BJ (cell line): ENCODE measurements around the gene HS2ST1. TPM values are rescaled to one million over a fixed set of nuclear protein-coding genes. Genes with fewer than 3 reads are reported as not detected.

Experiments
- CTCF ChIA-PET: fragments of 350-600 bp; formaldehyde crosslinking; extraction: SDS; loops from one replicate; lab custom pipeline; 2021; ENCODE audit warnings: antibody characterized with exemption, inconsistent platforms; lab: Yijun Ruan, JAX
- POLR2A ChIA-PET: fragments of 300-600 bp; sonication (Branson Sonifier 250); formaldehyde crosslinking; extraction: SDS; loops from one replicate; lab custom pipeline; 2021; ENCODE audit warnings: antibody characterized with exemption; lab: Charles Lee
- DNase-seq: peaks from one replicate; pipeline ENCODE4 v3.0.0-alpha.2; 2011; ENCODE audit warnings: low read depth
- H3K27me3 ChIP-seq: 2 replicates; pipeline ENCODE4 v1.6.0; 2011; ENCODE audit warnings: low read length; ENCODE audit not compliant: control insufficient read depth, insufficient read depth
- H3K36me3 ChIP-seq: 2 replicates; pipeline ENCODE4 v1.5.1; 2011; ENCODE audit warnings: low read length; ENCODE audit not compliant: control insufficient read depth, insufficient read depth
- H3K4me3 ChIP-seq: 2 replicates; pipeline ENCODE4 v1.5.1; 2011; ENCODE audit warnings: low read depth, mild to moderate bottlenecking, control low read depth, low read length
- polyA plus RNA-seq: library from polyadenylated mRNA; depleted of rRNA; stranded (reverse); fragments of >200 nt; gene quantifications from 2 replicates; pipeline ENCODE4 v1.2.3, GENCODE V29; 2011
- TF ChIP-seq, protein P1 (sequence below): IDR thresholded peaks from 2 replicates; pipeline ENCODE4 v1.5.1; 2011; ENCODE audit warnings: low read depth, mild to moderate bottlenecking, control low read depth, inconsistent platforms, low read length, moderate library complexity; ENCODE audit not compliant: insufficient read depth

The HS2ST1 gene
- polyA plus RNA-seq, 1 experiment: 5.3 TPM

DNA sequence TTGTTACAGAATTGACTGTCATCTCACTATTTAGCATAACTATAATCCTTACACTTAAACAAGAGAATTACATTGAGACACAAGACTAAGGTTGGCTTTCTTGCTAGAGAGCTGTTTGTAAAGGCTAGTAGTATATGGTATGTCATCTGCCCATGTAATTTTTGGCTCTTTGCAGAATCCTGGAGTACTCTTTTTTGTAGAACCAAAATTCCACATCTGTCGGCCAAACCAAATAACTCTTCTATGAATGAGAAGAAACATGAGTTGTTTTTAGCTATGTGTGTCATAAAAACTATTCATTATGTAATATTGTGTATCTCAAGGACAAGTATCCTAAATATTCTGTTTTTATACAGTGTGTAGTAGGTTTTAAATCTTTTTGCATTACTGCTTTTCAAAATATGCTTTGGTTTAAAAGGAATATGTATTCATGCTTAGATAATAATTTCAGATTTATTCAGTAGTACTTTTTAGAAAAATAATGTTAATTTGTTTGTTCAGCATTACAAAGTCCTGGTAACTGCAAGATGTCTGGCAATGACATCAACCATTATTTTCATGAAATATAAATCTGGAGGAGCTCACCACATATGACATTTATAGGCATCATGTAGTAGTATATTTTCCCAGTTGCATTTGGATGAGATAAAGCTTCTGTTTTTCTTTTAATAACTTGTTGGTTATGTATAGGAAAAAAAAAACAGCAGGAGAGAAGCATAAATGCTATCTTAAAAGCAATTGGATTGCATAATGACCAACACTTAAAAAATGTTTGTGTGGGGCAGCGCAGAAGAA, 159.8 kb downstream of the HS2ST1 start:
- ChIA-PET POLR2A (no interaction called here), CTCF (interaction anchor here (1.0 to 3.9 kb wide), 2 partner anchors 10 to 32 kb away, joined by 3 to 34 read pairs; no protein-coding TSS in a partner anchor)
- no peak for DNase-seq
- Histone ChIP-seq H3K4me3 (no peak overlapping the region), H3K27me3 (no peaks in the 10 kb centered on the region), H3K36me3 (no peaks in the 10 kb centered on the region)
- TF ChIP-seq, protein P1, sequence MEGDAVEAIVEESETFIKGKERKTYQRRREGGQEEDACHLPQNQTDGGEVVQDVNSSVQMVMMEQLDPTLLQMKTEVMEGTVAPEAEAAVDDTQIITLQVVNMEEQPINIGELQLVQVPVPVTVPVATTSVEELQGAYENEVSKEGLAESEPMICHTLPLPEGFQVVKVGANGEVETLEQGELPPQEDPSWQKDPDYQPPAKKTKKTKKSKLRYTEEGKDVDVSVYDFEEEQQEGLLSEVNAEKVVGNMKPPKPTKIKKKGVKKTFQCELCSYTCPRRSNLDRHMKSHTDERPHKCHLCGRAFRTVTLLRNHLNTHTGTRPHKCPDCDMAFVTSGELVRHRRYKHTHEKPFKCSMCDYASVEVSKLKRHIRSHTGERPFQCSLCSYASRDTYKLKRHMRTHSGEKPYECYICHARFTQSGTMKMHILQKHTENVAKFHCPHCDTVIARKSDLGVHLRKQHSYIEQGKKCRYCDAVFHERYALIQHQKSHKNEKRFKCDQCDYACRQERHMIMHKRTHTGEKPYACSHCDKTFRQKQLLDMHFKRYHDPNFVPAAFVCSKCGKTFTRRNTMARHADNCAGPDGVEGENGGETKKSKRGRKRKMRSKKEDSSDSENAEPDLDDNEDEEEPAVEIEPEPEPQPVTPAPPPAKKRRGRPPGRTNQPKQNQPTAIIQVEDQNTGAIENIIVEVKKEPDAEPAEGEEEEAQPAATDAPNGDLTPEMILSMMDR: no peak

DNA sequence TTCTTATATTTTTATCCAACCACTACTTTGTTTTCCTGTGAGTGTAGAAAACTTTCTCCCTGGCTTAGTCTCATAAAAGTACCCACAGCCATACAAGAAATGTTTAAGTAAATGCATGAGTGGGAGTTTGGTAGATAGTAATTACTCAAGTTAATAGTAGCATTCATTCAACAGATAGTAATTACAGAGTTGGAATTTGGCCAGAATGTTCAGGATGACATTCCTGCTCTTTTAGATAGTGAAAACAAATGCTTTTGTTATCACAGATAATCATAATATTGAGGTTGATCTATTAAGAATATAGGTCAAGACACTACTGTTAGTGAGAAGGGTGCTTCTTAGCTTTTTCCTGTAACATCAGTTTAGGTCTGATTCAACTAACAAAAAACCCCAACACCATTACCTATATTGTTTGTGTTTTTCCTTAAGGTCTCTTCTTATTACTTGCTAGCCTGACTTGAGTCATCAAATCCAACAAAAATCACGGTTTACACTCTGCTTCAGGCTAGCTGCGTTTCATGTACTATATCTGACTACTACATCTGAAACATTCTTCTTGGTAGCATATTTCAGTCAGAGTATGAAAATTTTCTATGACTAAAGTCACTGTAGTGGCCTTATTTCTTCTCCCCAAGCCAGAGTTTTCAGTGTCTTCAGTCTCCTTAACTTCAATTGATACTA, 163.7 kb downstream of the HS2ST1 start:
- Histone ChIP-seq H3K36me3 (no peaks in the 10 kb centered on the region), H3K27me3 (no peaks in the 10 kb centered on the region), H3K4me3 (no peak overlapping the region)
- ChIA-PET CTCF (interaction anchor here (1.3 kb wide), 1 partner anchor 13 kb away, joined by 3 read pairs; no protein-coding TSS in a partner anchor), POLR2A (no interaction called here)
- TF ChIP-seq, protein P1: no peak
- no peak for DNase-seq

DNA sequence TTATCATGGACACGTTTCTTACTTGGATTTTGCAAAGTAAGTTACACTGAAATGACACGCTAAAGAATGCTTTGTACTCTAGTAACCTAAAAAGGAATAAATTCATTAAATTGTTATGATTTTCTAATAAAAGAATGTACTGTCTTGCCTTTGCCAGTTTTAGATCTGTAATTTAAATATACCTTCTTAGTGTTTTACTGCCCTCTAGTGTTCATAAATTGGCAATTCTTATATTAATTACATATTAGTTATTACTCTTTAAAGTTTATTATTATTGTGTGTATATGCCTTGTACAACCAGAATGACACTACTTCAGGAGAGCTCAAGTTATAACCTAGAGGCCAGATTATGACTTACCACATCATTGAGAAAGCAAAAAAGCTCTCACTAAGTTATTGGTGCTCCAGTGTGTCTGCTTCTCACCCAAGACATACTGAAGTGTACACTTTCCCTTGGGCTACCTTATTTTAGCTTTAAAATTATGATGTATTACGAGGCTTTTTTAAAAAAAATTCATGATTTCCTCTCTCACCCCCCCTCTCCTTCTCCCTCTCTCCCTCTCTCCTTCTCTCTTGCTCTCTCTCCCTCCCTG, 169.9 kb downstream of the HS2ST1 start:
- TF ChIP-seq, protein P1: peak; percentile 35
- Histone ChIP-seq H3K27me3 (no peaks in the 10 kb centered on the region), H3K4me3 (no peak overlapping the region), H3K36me3 (no peaks in the 10 kb centered on the region)
- DNase-seq: no peak
- CTCF ChIA-PET: interaction anchor here (0.6 to 4.9 kb wide), 19 partner anchors 9 to 704 kb away, joined by 3 to 42 read pairs (median 3); partner anchors contain the start of gene SH3GLB1
- POLR2A ChIA-PET: no interaction called here

DNA sequence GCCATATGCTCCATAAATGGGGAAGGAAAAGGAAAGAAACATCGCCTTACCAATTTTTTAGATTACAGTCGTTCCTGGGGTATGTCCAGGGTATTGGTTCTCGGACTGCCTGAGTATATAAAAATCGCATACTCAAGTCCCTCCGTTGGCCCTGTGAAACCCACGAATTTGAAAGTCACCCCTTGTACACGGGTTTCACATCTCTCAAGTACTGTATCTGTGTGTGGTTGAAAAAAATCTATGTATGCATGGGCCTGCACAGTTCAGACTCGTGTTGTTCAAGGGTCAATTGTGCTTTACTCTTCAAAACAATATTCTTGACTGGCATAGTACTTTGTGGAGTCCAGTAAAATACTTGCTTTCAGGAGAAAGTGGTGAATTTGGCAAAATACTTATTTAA, 171.7 kb downstream of the HS2ST1 start:
- TF ChIP-seq, protein P1: no peak

More for the DNA sequence above, 171.7 kb downstream of the HS2ST1 start:
- POLR2A ChIA-PET: interaction anchor here (0.7 kb wide), 1 partner anchor 171 kb away, joined by 4 read pairs; the partner anchor contains the start of gene HS2ST1
- no peaks in the 10 kb centered on the region for H3K36me3 ChIP-seq
- no peak overlapping the region for H3K4me3 ChIP-seq
- CTCF ChIA-PET: interaction anchor here (1.5 to 4.9 kb wide), 5 partner anchors 8 to 373 kb away, joined by 3 to 42 read pairs (median 16); no protein-coding TSS in a partner anchor
- no peaks in the 10 kb centered on the region for H3K27me3 ChIP-seq
- DNase-seq: no peak
